Inflammatory macrophage (primary cell): Measurements from ENCODE around the gene NEXMIF.
"Not testable (repeated sequence)": the region's sequence is repeated elsewhere in the genome, so short reads cannot be mapped to it uniquely, and the experiment has no call there.

Experiments
- DNase-seq, 2 donors: peaks; one replicate each; pipeline ENCODE4 v3.0.0-alpha.2; 2020 to 2022

The NEXMIF gene

GRCh38 chrX:74788545-74789086 lies 136.6 kb downstream of the NEXMIF start:
- DNase-seq = no peak

- DNase-seq = no peak
These were observed 140.6 kb downstream of the NEXMIF start for GRCh38 chrX:74784629-74785028.

- DNase-seq = no peak
These were observed 143.7 kb downstream of the NEXMIF start for GRCh38 chrX:74781507-74782034.

GRCh38 chrX:74779175-74779574 lies 146.1 kb downstream of the NEXMIF start:
- no peak for DNase-seq

- DNase-seq = no peak
These were observed 150.3 kb downstream of the NEXMIF start for GRCh38 chrX:74774988-74775387.

- no peak for DNase-seq
These were observed 188.8 kb downstream of the NEXMIF start for GRCh38 chrX:74736450-74736849.

GRCh38 chrX:74705269-74705668 lies 220.0 kb downstream of the NEXMIF start:
- no peak for DNase-seq

- not testable (repeated sequence) for DNase-seq
These were observed 223.9 kb downstream of the NEXMIF start for GRCh38 chrX:74701343-74701742.

GRCh38 chrX:74684466-74684865 lies 240.8 kb downstream of the NEXMIF start:
- no peak for DNase-seq
